Measurements from ENCODE around the gene MACROD2. TPM values are rescaled to one million over a fixed set of nuclear protein-coding genes. Genes with fewer than 3 reads are reported as not detected.

MACROD2 gene
- total and polyA plus RNA-seq, 2 of the 4 experiments (the other 2 are of a cell fraction): not detected

GRCh38 chr20:14098261-14098660 lies 102.9 kb downstream of the MACROD2 start:
- H2BK5ac ChIP-seq (ENCODE audit: low read depth, low read length, poor library complexity, severe bottlenecking): no peak overlapping the region

More at GRCh38 chr20:14098261-14098660, 102.9 kb downstream of the MACROD2 start:
- Histone ChIP-seq H3K23ac (ENCODE audit: low read depth, low read length) (no peak overlapping the region), H3K9ac (ENCODE audit: low read depth, low read length) (no peak overlapping the region), H3K4me2 (ENCODE audit: low read depth, low read length) (no peak overlapping the region), H2BK120ac (ENCODE audit: low read depth, low read length) (no peak overlapping the region), H3K27me3 (ENCODE audit: control insufficient read depth, insufficient read depth, low read length) (no peaks in the 10 kb centered on the region), H4K5ac (ENCODE audit: low read depth, low read length) (no peak overlapping the region), H3K27ac (ENCODE audit: insufficient read depth, low read length) (no peak overlapping the region), H2BK20ac (ENCODE audit: low read depth, low read length) (no peak overlapping the region), H4K8ac (ENCODE audit: low read depth in 2 of 2, low read length in 2 of 2) (no peak overlapping the region), H3K18ac (ENCODE audit: low read depth, low read length) (no peak overlapping the region), H4K91ac (ENCODE audit: insufficient read depth, low read depth, low read length) (no peak overlapping the region), H3K9me3 (ENCODE audit: control insufficient read depth, insufficient read depth, low read length) (no peaks in the 10 kb centered on the region), H3K9me1 (ENCODE audit: insufficient read depth, low read length) (no peaks in the 10 kb centered on the region), H3K4me3 (ENCODE audit: insufficient read depth, low read depth, low read length) (no peak overlapping the region), H3K56ac (ENCODE audit: extremely low read depth, insufficient read depth, low read length) (no peak overlapping the region), H2AFZ (replicated peaks; ENCODE audit: low read length, poor library complexity) (no peak overlapping the region), H3K14ac (replicated peaks; ENCODE audit: low read depth, low read length) (no peak overlapping the region), H3K36me3 (ENCODE audit: control insufficient read depth, insufficient read depth, low read length) (no peaks in the 10 kb centered on the region), H3K4ac (ENCODE audit: low read depth, low read length) (no peak overlapping the region), H2BK15ac (ENCODE audit: low read depth, low read length) (no peak overlapping the region), H3K4me1 (ENCODE audit: control insufficient read depth, insufficient read depth, low read length) (no peaks in the 10 kb centered on the region), H4K20me1 (ENCODE audit: insufficient read depth, low read length) (no peaks in the 10 kb centered on the region), H2AK9ac (replicated peaks; ENCODE audit: low read depth, low read length, poor library complexity) (no peak overlapping the region), H2AK5ac (ENCODE audit: low read depth, low read length) (no peak overlapping the region), H3K79me1 (ENCODE audit: low read depth in 1 of 2, low read length in 2 of 2) (no peaks in the 10 kb centered on the region)
- BruUV-seq (replicated peaks): no TSS peak
- in situ Hi-C loops (cut with MboI; ENCODE audit: low sequenced_read_pairs) (no loop called here), dilution Hi-C loops (cut with HindIII; ENCODE audit: low sequenced_read_pairs, unreplicated experiment) (no loop called here), intact Hi-C loops (cut with micrococcal nuclease) (no loop called here)
- WGBS, 2 experiments (ENCODE audit: extremely low coverage in 2 of 2, insufficient read length in 1 of 2): no CpG with 5 or more reads among the region's 1 CpG
- CTCF ChIA-PET: no interaction called here
- ATAC-seq (ENCODE audit: low read depth) (no peak), DNase-seq (no peak)
- POLR2A ChIA-PET (ENCODE audit: unreplicated experiment): no interaction called here
- TF ChIP-seq POLR2A (IDR thresholded peaks at IDR 0.05; ENCODE audit: low read depth, low read length) (no peak), MAFK (IDR thresholded peaks at IDR 0.05; ENCODE audit: low read depth, low read length) (no peak), CEBPB (IDR thresholded peaks at IDR 0.05; ENCODE audit: low read depth, low read length) (no peak)

All from IMR-90 (cell line).